Stimulated activated CD8-positive, alpha-beta memory T cell treated with anti-CD3 and anti-CD28 coated beads, Interleukin-7, amount 100 ng/mL, for 48 hours (primary cell): Measurements from ENCODE around the gene KRT27.
"Not testable (repeated sequence)": the region's sequence is repeated elsewhere in the genome, so short reads cannot be mapped to it uniquely, and the experiment has no call there.

ENCODE experiments used
- DNase-seq, 2 donors: peaks; one replicate each; pipeline ENCODE4 v3.0.0-alpha.2; 2020; ENCODE audit warnings: low read depth in 1 of 2; ENCODE audit errors: extremely low read depth in 1 of 2

Gene KRT27, protein sequence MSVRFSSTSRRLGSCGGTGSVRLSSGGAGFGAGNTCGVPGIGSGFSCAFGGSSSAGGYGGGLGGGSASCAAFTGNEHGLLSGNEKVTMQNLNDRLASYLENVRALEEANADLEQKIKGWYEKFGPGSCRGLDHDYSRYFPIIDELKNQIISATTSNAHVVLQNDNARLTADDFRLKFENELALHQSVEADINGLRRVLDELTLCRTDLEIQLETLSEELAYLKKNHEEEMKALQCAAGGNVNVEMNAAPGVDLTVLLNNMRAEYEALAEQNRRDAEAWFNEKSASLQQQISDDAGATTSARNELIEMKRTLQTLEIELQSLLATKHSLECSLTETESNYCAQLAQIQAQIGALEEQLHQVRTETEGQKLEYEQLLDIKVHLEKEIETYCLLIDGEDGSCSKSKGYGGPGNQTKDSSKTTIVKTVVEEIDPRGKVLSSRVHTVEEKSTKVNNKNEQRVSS

DNA sequence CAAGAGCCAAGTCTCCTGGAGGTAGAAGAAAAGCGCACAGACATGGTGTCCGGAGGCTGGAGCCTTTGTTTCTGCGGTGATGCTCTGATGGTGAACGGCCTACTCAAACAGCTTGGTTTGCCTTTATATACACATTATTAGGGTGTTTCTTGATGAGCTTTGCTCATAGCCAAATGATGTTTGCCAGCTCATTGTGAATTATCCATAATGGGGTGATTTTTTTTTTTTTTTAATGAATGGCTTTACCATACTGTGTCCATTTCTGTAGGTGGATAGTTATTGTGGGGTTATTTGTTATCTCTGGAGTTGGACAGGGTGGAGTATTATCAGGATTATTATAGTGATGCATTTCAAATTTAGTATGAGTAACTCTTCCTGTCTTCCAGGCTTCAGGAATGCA is at the start of gene KRT27:
TSS of gene KRT27 (minus strand) at position 101 of the 400 bp plus-strand sequence. CDS start at position 44, 57 bp downstream.
- DNase-seq, result no peak

DNA sequence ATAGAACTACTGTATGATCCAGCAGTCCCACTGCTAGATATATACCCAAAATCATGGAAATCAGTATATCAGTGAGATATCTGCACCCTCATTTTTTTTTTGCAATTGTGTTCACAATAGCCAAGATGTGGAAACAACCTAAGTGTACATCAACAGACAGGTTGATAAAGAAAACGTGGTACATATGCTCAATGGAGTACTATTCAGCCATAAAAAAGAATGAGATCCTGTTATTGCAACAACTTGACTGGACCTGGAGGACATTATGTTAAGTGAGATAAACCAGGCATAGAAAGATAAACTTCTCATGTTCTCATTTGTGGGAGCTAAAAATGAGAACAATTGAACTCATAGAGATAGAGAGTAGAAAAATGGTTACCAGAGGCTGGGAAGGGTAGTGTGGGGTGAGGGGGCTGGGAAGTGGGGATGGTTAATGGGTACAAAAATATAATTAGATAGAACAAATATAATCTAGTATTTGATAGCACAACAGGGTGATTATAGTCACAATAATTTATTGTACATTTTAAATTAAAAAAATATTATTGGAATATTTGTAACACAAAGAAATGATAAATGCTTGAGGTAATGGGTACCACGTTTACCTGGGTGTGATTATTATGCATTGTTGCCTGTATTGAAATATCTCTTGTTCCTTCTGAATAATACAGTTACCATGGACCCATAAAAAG is 47.9 kb upstream of the KRT27 start:
- no peak for DNase-seq

DNA sequence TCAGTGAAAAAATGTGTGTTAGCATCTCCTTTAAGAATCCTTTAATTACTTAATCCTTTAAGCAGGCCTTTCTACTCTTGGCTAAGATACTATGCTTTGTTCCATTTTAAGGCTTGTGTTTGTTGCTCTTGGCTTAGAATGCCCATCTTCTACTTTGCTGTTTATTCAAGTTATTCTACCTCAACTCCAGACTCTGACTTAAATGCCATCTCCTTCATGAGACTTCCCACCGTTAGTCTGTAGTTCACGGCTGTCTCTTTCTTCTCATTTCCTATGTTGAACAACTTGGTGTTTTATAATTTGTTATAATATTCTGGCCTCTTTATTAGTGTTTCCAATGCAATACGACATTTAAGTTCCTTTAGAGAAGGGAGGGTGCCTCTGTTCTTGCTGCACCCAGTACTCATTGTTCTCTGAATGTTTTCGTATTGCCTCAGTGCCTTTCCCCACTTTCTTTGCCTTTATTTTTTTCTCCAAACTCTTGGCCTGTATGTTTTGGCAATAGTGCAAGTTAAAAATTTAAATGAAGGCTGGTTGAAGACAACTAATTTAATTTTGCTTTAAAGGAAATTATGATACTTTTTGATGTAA is 46.2 kb upstream of the KRT27 start:
- DNase-seq, result no peak

DNA sequence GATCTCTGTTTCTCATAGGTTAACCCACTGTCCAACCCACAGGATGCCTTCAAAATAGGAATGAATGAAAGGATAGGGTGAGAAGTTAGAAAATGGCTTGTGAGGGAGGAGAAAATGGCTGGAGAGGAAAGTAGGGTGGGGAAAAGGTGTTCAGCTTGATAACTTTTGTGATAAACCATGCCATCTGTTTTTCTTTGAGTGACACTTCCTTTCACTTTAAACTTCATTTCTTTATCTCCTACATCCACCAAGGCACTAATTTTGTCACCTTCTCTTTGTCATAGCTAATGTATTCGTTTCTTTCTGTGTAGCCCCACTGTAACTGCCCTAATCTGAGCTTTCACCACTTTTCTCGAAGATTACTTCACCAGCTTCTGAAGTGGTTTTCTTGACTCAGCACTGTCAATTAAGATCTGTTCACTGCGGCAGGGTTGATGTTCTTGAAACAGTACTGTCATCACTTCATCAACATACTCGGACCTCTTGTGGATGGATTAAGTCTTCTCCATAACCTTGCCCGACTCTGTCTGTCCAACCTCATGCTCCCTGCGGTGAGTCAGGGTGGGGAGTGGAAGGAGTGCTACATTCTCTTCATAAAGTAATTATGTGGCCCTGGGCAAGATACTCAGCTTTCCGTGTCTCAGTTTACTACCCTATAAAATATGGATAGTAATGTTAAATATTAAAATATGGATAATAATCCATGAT is 45.5 kb upstream of the KRT27 start:
- no peak for DNase-seq

DNA sequence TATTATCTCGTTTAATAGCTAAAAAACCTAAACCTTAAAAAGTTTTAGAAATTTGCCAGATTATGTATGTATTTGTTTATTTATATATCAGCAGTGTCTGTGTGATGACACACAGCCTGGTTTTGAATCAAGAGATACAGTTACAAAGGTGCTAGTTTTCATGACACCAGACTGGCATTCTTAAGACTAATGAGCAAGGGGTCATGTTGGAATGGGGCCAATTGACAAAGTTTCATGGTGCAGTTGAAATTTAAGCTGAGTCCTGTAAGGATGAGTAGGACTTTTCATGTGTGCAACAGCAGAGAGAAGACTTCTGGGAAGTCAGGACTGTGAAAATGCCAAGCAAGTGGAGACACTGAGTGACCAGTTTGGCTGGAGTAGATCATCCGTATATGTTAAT is 43.2 kb upstream of the KRT27 start:
- DNase-seq, result no peak

DNA sequence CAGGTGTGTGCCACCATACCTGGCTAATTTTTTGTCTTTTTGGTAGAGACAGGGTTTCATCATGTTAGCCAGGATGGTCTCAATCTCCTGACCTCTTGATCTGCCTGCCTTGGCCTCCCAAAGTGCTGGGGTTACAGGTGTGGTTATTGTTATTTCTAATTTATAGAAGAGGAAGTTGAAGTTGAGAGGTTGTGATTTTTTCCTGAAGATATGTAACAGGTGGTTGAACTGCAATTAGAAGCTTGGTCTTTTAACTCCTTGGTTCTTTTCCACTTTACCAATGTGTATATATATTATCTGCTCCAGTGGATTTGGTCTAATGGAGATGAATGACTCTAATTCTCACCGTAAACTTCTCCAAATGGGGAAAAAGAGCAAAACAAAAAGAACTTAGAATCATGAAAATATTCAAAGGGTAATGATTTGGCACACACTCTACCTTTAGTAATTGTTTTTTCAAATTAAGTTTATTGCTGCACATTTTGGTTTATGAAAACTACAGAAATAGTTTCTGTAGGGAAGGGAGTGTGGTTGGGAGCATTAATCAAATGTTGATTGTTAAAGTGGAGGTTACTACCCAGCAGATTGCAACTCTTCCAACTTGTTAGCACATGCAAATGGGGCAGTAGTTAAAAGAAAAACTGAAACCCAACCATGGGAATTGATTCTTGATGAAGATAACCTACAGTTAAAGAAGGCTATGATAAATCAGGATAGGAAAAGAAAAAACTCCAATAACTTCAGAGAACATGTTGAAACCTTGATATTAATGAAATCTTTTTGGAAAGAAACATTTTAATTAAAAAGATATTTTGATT is 41.9 kb upstream of the KRT27 start:
- no peak for DNase-seq

DNA sequence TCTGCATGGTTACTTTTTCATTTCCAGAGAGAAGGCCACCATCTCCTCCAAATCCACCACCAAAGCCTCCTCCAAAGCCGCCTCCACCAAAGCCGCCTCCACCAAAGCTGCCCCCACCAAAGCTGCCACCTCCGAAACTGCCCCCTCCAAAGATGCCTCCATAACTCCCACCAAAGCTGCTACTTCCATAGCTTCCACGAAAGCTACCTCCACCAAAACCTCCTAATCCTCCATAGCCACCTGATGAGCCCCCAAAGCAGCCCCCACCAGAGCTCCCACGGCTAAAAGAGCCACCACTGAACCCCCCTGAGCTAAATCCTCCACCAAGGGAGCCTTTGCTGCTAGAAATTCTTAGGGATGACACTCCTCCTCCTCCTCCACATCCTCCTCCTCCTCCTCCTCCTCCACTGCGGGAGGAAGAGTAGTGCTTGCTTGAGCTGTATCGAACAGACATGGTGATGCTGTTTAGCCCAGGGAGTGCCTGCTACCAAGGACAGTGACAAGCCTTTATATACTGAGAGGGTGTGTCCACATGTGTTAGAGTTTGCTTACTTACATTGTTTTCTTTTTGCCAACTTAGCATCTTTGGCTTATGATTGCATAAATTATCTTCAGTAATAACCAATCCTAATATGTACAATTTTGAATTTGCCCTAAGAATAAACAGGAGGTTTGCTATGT is 39.9 kb upstream of the KRT27 start, which contains the start of gene KRT10:
TSS of gene KRT10 (minus strand) at position 483 of the 681 bp plus-strand sequence. CDS start at position 454, 29 bp downstream.
- no peak for DNase-seq

DNA sequence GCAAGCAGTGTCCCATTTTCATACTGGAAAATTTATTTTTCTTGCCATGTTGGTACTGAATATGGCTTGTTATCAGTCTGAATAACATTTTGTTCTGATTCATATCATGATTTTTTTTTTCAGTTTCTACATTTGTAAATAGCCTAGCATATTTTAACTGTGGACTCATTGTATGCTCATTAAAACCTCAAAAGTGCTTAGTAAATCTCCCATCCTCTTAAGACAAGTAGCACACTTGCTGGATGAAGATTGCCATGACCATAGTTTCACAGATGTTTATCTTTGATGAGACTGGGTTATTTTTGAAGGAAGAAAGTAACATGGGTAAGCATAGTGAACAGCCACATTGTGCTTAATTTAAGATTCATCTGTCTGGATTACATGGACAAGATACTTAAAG is 39.2 kb upstream of the KRT27 start:
- DNase-seq, result no peak

DNA sequence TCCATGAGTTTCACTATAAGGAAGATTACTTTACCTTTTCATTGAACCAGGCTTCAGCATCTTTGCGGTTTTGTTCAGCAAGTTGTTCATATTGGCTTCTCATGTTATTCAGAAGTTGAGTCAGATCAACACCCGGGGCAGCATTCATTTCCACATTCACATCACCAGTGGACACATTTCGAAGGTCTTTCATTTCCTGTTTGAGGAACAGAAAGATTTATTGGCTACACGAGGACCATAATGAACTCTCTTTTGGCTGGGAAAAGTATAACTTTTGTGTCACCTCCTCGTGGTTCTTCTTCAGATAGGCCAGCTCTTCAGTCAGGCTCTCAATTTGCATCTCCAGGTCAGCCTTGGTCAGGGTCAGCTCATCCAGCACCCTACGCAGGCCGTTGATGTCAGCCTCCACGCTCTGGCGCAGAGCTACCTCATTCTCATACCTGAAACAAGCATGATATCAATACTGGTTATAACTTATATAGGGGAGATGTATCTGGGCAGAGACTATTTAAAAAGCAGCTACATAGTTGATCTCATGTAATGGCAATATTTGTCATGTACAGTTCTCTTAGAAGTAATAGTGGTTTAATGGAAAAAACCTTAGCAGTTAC is 38.0 kb upstream of the KRT27 start:
- no peak for DNase-seq

DNA sequence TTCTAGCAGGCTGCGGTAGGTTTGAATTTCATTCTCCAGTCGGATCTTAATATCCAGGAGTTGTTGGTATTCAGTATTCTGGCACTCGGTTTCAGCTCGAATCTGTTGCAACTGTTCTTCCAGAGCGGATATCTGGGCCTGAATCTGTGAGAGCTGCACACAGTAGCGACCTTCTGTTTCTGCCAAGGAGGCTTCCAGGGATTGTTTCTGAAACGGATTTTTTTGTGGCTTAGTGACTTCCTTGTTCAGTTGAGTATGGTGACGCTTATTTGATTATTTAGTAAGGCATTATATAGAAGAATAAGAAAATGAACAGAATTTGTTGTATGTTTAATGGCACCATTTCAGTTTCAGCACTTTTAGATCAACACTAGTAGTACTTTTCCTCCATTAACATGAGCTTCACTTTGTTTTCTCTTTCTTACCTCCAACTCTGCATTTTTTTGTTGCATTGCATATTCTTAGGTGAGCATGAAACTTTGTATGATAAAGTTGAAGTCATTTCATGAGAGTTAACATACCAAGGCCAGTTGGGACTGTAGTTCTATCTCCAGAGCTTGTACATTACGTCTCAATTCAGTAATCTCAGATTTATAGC is 37.3 kb upstream of the KRT27 start:
- DNase-seq, result no peak

DNA sequence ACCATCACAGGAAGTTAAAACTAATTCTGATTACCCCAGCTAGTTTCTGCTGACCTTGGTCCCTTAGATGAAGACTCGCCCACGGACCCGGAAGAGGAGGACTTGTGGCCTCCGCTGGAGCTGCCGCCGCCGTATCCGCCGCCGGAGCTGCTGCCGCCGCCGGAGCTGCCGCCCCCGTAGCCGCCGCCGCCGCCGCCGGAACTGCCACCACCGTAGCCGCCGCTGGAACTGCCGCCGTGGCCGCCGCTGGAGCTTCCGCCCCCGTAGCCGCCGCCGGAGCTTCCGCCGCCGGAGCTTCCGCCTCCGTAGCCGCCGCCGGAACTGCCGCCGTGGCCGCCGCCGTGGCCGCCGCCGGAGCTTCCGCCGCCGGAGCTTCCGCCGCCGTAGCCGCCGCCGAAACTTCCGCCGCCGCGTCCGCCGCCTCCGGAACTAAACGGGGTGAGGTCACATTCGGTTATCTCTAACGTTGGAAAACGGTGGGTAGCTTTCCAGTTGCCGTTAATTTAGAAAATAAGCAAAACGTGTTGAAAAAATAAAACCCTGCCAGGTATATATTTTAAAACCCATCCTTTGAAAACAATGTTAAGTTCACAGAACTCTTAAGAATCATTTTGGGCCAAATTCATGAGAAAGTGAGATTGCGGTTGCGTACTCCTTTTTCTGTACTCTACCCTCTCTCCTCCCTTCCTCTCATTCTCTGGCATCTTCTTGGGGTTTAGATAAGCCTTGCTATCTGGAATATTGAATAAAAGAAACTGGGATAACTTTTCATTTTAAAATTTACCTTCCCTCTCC is 36.6 kb upstream of the KRT27 start:
- DNase-seq, result peak; percentile 74 to 75

DNA sequence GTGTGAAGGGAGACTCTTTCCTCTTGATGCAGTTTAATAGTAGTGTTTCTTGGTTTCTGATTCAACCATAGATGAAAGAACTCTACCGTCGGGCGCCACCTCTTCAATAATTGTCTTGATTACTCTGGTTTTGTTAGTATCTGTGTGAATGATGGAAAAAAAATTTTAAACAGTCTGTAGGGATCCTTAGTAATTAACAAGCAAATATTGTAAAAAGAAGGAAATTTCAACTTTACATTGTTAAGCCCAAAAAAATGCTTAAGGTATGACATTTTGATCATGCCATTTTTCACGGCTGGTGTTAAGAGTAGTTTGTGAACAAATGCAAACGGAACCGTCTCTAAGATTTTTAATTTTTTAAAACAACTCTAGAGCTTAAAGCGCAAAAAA is 36.0 kb upstream of the KRT27 start:
- DNase-seq, result no peak

DNA sequence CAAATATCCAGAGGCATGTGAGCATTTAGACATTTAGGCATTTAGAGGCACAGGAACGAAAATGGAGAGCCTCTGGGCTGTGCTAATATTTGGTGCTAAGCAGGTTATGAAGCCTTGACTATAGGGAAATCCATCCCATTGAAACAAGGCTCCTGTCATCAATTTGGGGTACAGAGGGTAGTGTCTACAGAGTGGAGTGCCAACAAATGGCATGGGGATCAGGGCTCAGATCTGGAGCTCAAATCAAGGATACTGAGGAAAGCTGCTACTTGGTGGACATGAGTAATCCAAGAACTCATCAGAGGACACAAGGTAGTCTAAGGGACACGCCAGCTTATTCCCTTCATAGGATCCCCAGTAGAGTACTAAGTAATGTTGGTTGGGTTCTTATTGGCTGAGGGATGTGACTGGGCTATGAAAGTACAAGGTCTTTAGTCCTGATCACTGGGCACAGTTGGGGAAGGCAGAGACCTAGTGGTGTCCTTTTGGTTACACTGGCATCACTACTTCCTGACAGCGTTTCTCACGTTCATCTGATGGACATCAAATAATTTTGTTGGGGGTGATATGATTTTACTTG is 34.8 kb upstream of the KRT27 start:
- no peak for DNase-seq

DNA sequence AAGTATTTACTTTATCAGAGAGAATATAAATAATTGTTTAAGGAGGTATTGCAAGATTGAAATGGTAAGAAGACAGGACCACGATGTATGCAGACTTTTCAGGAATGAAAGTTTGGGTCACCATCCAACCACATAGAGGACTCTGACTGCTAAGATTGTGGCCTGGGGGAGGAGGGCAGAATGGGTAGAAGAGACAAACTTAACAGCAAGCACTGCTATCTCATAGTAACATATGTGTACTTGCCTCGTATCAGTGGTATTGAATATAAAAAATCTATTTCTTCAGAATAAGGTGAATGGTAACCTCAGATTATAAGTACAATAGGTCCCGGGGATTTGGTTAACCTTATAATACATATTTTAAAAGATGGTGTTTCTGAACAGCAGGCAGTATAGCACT is 34.2 kb upstream of the KRT27 start:
- DNase-seq, result no peak

DNA sequence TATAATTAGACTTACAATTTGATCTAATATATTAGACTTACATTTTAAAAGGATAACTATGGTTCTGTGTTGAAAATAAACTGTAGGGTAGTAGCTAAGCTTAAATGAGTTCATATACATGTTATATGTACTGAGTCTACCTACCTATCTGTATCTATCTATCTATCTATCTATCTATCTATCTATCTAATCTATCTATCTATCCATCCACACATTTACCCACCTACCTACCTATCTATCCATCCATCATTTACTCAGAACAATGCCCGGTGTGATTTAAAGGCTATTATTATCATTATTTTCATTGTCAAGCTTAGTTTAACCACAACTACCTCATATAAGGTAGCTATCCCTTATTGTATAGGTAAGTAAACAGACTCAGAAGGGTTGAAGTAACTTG is 33.0 kb upstream of the KRT27 start:
- no peak for DNase-seq

DNA sequence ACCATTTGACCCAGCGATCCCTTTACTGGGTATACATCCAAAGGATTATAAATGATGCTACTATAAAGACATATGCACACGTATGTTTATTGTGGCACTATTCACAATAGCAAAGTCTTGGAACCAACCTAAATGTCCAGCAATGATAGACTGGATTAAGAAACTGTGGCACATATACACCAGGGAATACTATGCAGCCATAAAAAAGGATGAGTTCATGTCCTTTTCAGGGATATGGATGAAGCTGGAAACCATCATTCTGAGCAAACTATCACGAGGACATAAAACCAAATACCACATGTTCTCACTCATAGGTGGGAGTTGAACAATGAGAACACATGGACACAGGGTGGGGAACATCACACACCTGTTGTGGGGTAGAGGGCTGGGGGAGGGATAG is 32.3 kb upstream of the KRT27 start:
- DNase-seq, result not testable (repeated sequence)

DNA sequence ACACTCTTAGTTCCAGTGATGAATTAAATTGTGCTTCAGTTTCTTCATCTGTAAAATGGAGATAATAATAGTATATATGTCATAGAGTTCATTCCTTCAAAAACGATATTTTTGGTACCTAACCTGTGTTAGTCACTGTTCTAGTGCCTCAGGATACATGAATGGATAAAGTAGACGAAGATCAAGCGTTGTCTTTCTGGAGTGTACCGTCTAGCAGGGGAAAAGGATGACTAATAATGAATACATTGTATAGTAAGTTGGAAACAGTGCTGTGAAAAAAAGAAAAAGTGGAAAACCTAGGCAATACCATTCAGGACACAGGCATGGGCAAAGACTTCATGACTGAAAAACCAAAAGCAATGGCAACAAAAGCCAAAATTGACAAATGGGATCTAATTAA is 31.5 kb upstream of the KRT27 start:
- no peak for DNase-seq

DNA sequence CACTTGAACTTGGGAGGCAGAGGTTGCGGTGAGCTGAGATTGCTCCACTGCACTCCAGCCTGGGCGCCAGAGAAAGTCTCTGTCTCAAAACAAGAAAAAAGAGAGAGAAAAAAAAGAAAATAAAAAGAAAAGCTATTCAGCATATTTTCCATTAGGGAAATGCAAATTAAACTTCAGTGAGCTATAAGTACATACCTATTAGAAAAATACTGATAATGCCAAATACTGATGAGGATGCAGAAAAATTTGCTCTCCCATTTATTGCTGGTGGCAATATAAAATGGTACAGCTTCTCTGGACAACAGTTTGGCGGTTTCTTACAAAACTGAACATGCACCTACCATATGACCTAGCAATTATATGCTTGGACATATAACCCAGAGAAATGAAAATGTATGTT is 30.3 kb upstream of the KRT27 start:
- no peak for DNase-seq
